ENCODE measurements around the gene CCSAP.
"Not testable (repeated sequence)": the region's sequence is repeated elsewhere in the genome, so short reads cannot be mapped to it uniquely, and the experiment has no call there.

Gene CCSAP

GRCh38 chr1:229342656-229343569, at the start of gene CCSAP:
Gene CCSAP, minus strand, starts transcription at chr1:229343047. Its CDS starts 582 bp downstream, at chr1:229342465.
- no peak for DNase-seq

DNA sequence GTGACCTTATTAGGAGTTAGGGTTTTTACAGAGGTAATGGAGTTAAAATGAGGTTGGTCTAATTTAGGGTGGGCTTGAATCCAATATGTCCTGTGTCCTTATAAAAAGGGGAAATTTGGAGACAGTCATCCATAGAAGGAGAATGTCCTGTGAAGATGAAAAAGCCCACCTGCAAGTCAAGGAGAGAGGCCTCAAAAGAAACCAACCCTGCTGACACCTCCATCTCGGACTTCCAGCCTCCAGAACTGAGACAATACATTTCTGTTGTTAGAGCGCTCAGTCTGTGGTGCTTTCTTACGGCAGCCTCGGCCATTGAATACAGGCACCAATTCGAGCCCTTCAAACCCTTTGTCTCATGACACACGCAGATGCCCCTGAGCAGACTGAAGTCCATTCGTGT, 47.3 kb upstream of the CCSAP start:
- no peak for DNase-seq

- no peak for DNase-seq
Observed at GRCh38 chr1:229388897-229389580, 46.2 kb upstream of the CCSAP start.

DNA sequence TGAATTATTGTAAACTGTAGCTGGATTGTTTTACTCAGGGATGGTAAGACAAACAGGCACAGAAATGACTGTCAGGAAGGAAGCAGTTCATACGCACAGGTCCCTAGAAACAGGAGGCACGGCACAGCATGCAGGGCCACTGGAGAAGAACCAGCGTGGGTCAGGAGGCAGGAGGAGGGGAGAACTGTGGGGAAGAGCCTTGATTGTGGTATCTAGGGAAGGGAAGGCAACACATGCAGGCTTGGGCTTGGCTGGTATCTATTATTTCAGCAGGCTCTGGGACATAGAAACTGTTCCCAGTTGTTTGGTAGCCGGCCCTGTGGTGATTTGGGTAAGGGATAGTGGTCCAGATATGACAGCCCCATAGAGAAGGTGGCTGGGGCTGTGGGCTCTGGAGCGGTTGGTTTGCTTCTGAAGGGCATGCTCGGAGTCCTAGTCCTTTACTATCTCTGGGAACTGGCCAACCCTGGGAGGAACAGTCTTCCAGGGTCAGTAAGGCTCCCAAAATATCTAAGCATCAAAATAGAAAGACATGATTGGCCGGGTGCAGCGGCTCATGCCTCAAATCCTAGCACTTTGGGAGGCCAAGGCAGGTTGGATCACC, 43.1 kb upstream of the CCSAP start:
- DNase-seq: no peak

- DNase-seq: no peak
Observed at GRCh38 chr1:229384822-229385221, 42.0 kb upstream of the CCSAP start.

DNA sequence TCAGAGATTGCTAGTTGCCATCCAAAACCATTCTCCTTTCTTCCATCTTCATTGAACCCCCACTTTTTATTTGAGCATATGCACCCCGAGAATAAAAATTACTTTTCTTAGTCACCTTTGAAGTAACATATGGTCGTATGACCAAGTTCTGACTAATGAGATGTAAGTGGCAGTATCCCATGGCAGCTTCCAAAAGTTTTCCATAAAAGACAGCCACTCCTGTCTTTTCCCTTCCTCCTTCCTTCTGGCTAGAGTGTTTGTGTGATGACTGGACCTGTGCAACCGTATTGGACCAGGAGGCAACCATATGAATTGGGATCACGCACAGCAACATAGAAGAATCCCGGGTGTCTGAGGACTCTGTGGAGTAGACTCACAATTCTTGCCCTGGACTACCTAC, 41.1 kb upstream of the CCSAP start:
- no peak for DNase-seq

GRCh38 chr1:229383188-229383587, 40.3 kb upstream of the CCSAP start:
- no peak for DNase-seq

DNA sequence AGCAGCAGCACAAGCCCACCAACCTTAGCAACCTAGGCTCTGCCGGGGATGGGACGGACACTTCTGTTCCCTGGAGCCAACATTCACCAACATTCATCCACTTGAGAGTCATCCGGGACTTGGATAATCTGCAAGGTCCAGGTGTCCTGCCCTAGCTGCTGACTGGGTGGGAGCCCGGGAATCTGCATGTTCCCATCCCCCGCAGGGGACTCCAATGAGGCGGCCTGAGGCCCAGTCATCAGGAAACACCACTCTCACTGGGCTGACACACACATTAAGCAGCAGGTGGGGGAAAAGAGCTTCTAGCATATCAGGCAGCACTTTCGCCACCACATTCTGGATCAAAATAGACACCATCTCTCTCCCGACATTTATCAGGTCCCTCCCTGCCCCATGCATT, 38.4 kb upstream of the CCSAP start:
- no peak for DNase-seq

DNA sequence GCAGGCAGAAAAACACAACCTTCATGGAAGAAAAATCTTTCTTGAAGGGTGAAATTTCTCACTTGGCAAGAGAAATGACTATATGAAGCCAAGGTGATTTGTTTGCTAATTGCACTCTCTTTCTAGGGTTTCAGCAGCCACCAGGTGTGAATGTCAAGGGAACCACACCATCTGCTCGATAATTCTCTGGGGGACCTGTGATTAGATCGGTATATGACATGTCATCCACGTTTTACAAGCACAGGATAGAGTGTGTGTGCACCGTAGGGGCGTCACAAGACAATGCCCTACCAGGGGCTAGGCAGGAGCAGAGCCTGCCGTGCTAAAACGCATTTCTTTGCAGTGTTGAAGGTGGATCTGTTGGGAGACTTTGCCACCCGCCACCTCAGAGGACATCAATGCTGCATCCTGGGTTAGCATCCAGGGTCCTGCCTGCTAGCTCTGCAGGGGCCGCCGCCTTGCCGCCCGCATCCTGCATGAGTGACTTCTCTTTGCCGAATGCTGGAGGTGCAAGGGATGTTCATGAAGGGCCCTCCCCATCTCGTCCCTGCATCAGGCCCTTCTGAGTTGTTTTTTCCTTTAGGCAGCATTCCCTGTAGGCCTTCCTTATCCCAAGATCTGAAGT, 37.8 kb upstream of the CCSAP start:
- no peak for DNase-seq

- no peak for DNase-seq
Observed at GRCh38 chr1:229379846-229380245, 37.0 kb upstream of the CCSAP start.

GRCh38 chr1:229378586-229379367, 35.9 kb upstream of the CCSAP start:
- DNase-seq: no peak

DNA sequence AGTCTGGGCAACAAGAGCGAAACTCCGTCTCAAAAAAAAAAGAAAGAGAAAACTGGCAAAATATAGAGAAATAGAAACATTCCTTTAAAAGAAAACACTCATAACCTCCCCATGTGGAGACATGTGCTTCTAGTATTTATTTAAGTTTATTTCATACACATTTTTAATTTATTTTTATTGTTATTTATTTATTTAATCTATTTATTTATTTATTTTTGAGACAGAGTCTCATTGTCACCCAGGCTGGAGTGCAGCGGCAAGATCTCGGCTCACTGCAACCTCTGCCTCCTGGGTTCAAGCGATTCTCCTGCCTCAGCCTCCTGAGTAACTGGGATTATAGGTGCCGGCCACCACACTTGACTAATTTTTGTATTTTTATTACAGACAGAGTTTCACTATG, 35.2 kb upstream of the CCSAP start:
- not testable (repeated sequence) for DNase-seq

DNA sequence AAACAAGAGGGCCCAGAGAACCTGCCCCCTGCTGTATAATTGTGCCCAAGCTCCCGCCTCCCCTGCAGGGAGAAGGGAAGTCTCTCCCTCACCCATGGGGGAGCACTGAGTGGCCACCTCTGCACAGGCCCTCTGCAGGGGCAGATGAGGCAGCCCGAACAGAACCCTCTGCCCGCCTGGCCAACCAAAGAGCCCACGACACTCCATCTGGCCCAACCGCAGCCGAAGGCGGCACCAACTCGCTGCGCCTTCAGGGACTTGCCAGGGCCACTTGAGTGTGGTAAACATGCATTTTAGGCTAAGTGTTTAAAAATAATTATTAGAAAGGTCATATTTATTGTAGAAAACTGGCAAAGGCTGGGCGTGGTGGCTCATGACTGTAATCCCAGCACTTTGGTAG, 34.6 kb upstream of the CCSAP start:
- DNase-seq: no peak

DNA sequence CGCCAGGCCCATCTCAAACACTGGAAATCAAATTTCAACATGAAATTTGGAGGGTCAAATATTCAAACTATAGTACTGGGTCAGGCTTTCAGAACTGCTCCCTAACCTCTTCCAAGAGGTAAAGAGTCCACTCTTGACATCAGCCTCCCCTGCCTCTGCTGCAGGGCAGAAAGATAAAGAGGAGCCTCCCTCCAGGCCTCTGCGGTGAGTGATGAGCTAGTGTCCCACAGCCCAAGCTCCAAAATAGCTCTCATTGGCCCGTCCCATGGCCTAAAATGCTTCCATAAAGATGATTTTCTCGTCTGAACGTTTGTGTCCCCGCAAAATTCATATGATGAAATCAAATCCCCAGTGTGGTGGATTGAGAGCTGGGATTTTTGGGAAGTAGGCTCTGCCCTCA, 33.7 kb upstream of the CCSAP start:
- DNase-seq: no peak

DNA sequence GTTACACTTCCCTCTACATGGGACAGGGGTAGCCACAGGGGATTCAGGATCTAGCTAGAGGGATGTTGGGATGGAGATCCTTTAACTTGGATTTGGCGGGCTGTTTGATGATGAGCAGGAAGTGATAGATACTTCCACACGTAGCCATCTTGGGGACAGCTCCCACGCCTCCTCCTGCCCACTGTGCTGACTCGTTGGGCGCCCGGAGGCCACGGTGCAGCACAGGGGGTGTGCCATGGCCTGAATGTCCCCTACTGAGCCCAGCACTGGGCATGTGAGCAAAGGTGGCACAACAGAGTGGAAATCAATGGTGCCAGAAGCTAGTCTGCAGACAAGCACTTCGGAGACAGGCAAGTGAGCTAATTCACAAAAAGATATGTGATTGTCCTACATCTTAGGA, 31.6 kb upstream of the CCSAP start:
- no peak for DNase-seq

- DNase-seq: no peak
Observed at GRCh38 chr1:229373395-229373794, 30.5 kb upstream of the CCSAP start.

DNA sequence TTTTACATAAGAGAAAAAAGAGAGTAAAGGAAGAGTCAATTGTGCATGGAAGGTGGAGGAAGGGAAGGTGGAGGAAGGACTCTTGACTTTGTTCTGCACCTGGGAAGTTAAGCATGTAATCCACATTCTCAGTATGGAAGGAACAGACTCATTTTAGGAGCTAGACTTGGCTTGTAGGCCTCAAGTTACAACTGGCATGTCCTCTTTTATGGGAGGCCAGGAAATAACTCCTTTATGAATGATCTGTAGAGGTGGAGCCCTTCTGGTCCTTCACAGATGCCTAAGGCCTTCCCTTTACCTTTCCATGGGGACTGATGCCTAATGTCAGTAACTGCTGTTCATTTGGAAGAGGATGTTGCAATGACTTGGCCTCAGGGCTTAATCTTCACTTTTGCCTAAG, 29.4 kb upstream of the CCSAP start:
- DNase-seq: no peak

- DNase-seq: no peak
Observed at GRCh38 chr1:229371624-229372023, 28.8 kb upstream of the CCSAP start.

- no peak for DNase-seq
Observed at GRCh38 chr1:229370601-229371021, 27.8 kb upstream of the CCSAP start.

DNA sequence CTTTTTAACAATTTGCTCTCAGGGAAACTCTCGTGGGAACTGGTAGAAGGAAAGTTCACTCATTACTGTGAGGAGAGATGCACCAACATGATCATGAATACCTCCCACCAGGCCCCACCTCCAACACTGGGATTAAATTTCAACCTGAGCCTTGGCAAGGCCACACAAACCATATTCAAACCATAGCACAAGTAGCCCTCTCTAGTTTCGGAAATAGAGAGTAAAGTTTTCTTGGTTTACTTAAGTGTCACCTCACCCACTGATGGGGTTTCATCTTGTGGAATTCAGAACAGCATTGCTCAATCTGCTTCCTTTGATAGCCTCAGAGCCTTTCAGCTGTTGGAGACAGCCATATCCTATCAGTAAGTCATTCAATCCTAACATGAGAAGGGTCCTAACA, 25.5 kb upstream of the CCSAP start:
- no peak for DNase-seq

- no peak for DNase-seq
Observed at GRCh38 chr1:229365569-229365968, 22.7 kb upstream of the CCSAP start.

- DNase-seq: no peak
Observed at GRCh38 chr1:229364207-229365065, 21.6 kb upstream of the CCSAP start.

Data from DMS79 (cell line).